HCT116 (cell line): Measurements from ENCODE around the gene RWDD3. TPM values are rescaled to one million over a fixed set of nuclear protein-coding genes. Genes with fewer than 3 reads are reported as not detected.

Experiments
- ATAC-seq: fragments of 200-7000 bp; cut with Tn5 transposase; 2 replicates; pipeline ENCODE4 v1.9.1; 2020; ENCODE audit warnings: mild to moderate bottlenecking, moderate library complexity
- BruUV-seq: library from RNA; stranded (reverse); fragments of 400-500 nt; replicated peaks from 2 replicates; lab custom pipeline; 2021; lab: Mats Ljungman, UMichigan
- CTCF ChIA-PET: fragments of 300-600 bp; sonication (Branson Sonifier 250); formaldehyde crosslinking; loops from one replicate; lab custom pipeline; 2021; ENCODE audit warnings: antibody characterized with exemption; lab: Charles Lee
- POLR2A ChIA-PET: fragments of 300-600, 350-600 bp; sonication (Branson Sonifier 250); formaldehyde crosslinking; loops from one replicate; lab custom pipeline; 2021; ENCODE audit warnings: antibody characterized with exemption; lab: Charles Lee
- RAD21 ChIA-PET, 2 experiments: fragments of 300-600 bp; sonication (Branson Sonifier 250); formaldehyde crosslinking; loops; one replicate each; lab custom pipeline; 2023; ENCODE audit warnings: low total read pairs in 2 of 2; ENCODE audit not compliant: uncharacterized antibody in 2 of 2, unreplicated experiment in 2 of 2, low non-redundant PET in 1 of 2; lab: Charles Lee
- DNase-seq: peaks from one replicate; pipeline ENCODE4 v3.0.0-alpha.2; 2010; ENCODE audit warnings: low read depth, low spot score
- H2AFZ ChIP-seq: fragments of 200-600 bp; shearing (Covaris generic), sonication (generic); 2 replicates; pipeline ENCODE4 v1.6.1; 2017; ENCODE audit warnings: low read depth, mixed run types, mixed read lengths, antibody characterized with exemption, low read length; ENCODE audit not compliant: poor library complexity, severe bottlenecking
- H3K27ac ChIP-seq: 2 replicates; pipeline ENCODE4 v1.5.1; 2012; ENCODE audit warnings: low read depth, low read length
- H3K27me3 ChIP-seq: fragments of 200-600 bp; sonication (generic); 2 replicates; pipeline ENCODE4 v1.6.1; 2016; ENCODE audit warnings: mixed run types, low read length, mixed read lengths; ENCODE audit not compliant: insufficient read depth
- H3K36me3 ChIP-seq, 2 experiments: fragments of 200-500 bp in 1 of 2; fragments of 200-600 bp in 1 of 2; sonication (Bioruptor generic) in 1 of 2; sonication (generic) in 1 of 2; 2 replicates each; pipeline versions ENCODE4 v1.5.1 to v1.6.1; 2014 to 2016; ENCODE audit warnings: low read length in 2 of 2, inconsistent platforms in 1 of 2, mixed read lengths in 1 of 2, mixed run types in 1 of 2; ENCODE audit not compliant: insufficient read depth in 2 of 2, control insufficient read depth in 1 of 2
- H3K4me1 ChIP-seq, 2 experiments: fragments of 200-600 bp in 1 of 2; sonication (generic) in 1 of 2; 2 replicates each; pipeline versions ENCODE4 v1.5.1 to v1.6.1; 2012 to 2017; ENCODE audit warnings: low read length in 2 of 2, inconsistent platforms in 1 of 2, mild to moderate bottlenecking in 1 of 2, mixed read lengths in 1 of 2, mixed run types in 1 of 2, moderate library complexity in 1 of 2; ENCODE audit not compliant: insufficient read depth in 2 of 2, control insufficient read depth in 1 of 2
- H3K4me2 ChIP-seq: fragments of 200-600 bp; sonication (generic); 2 replicates; pipeline ENCODE4 v1.6.1; 2017; ENCODE audit warnings: mixed run types, low read length, mixed read lengths
- H3K4me3 ChIP-seq, 2 experiments: fragments of 200-600 bp in 1 of 2; sonication (generic) in 1 of 2; replicated peaks in 1 of 2; 2 replicates each; pipeline ENCODE4 v1.5.1; 2011 to 2016; ENCODE audit warnings: low read length in 2 of 2, control low read depth in 1 of 2, low read depth in 1 of 2, mild to moderate bottlenecking in 1 of 2, mixed read lengths in 1 of 2, mixed run types in 1 of 2
- H3K79me2 ChIP-seq: fragments of 200-600 bp; sonication (generic); 2 replicates; pipeline ENCODE4 v1.6.1; 2017; ENCODE audit warnings: mild to moderate bottlenecking, mixed run types, low read length, moderate library complexity, mixed read lengths; ENCODE audit not compliant: insufficient read depth
- H3K9ac ChIP-seq: fragments of 200-600 bp; sonication (generic); 2 replicates; pipeline ENCODE4 v1.6.1; 2016; ENCODE audit warnings: low read length, mixed read lengths
- H3K9me2 ChIP-seq: fragments of 200-600 bp; sonication (generic), shearing (Covaris generic); 2 replicates; pipeline ENCODE4 v1.6.1; 2017; ENCODE audit warnings: mixed run types, mild to moderate bottlenecking, moderate library complexity; ENCODE audit not compliant: insufficient read depth
- H3K9me3 ChIP-seq, 2 experiments: fragments of 200-500 bp in 1 of 2; fragments of 200-600 bp in 1 of 2; sonication (Bioruptor generic) in 1 of 2; sonication (generic) in 1 of 2; 2 replicates each; pipeline ENCODE4 v1.6.1; 2014 to 2017; ENCODE audit warnings: low read length in 2 of 2, mixed read lengths in 2 of 2, inconsistent platforms in 1 of 2, low read depth in 1 of 2, mild to moderate bottlenecking in 1 of 2, mixed run types in 1 of 2, moderate library complexity in 1 of 2; ENCODE audit not compliant: control insufficient read depth in 1 of 2, insufficient read depth in 1 of 2
- H4K20me1 ChIP-seq: fragments of 200-600 bp; sonication (generic), shearing (Covaris generic); 2 replicates; pipeline ENCODE4 v1.6.1; 2017; ENCODE audit warnings: mixed run types, mild to moderate bottlenecking, moderate library complexity; ENCODE audit not compliant: insufficient read depth
- CBX3 ChIP-seq: IDR thresholded peaks from 2 replicates; pipeline ENCODE4 v1.6.1; 2012; ENCODE audit warnings: low read depth
- EGR1 ChIP-seq: IDR thresholded peaks from 2 replicates; pipeline ENCODE4 v1.6.1; 2012; ENCODE audit warnings: low read depth
- EZH2 ChIP-seq: fragments of 200-600 bp; sonication (generic); IDR thresholded peaks from 2 replicates; pipeline ENCODE4 v1.6.1; 2017; ENCODE audit warnings: antibody characterized with exemption, mixed run types
- POLR2A ChIP-seq: IDR thresholded peaks from 2 replicates; pipeline ENCODE4 v1.7.0; 2011; ENCODE audit warnings: borderline replicate concordance; ENCODE audit not compliant: insufficient read depth, insufficient read length; ENCODE audit errors: extremely low read depth
- SP1 ChIP-seq: IDR thresholded peaks from 2 replicates; pipeline ENCODE4 v1.6.1; 2012; ENCODE audit warnings: low read depth
- YY1 ChIP-seq: IDR thresholded peaks from 2 replicates; pipeline ENCODE4 v1.6.1; 2011; ENCODE audit warnings: low read length, low read depth, moderate library complexity, mild to moderate bottlenecking; ENCODE audit not compliant: insufficient replicate concordance; ENCODE audit errors: extremely low read depth
- intact Hi-C: fragments of 100-400 bp; cut with micrococcal nuclease; formaldehyde crosslinking; loops from 2 replicates; pipeline ENCODE4 v1.10.0; 2022
- total RNA-seq: library from RNA; stranded (reverse); gene quantifications from one replicate; pipeline ENCODE4 v1.2.1, GENCODE V29; 2021; ENCODE audit not compliant: unreplicated experiment
- TF ChIP-seq, protein P1 (sequence below): IDR thresholded peaks from 2 replicates; pipeline ENCODE4 v1.6.1; 2012; ENCODE audit warnings: low read depth

The RWDD3 gene
- total RNA-seq, 1 experiment from 2014 or later = 12.4 TPM

DNA sequence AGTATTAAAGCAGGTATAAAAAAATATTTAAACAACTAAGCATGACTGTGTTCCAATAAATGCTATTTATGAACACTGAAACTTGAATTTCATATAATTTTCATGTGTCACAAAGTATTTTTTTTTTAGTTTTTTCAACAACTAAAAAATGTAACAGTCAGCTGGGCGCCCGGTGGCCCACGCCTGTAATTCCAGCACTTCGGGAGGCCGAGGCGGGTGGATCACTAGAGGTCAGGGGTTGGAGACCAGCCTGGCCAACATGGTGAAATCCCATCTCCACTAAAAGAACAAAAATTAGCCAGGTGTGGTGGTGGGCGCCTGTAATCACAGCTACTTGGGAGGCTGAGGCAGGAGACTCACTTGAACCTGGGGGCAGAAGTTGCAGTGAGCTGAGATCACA lies 42.4 kb downstream of the RWDD3 start:
- no peaks in the 10 kb centered on the region for H4K20me1 ChIP-seq
- POLR2A ChIA-PET = no interaction called here
- no peak for DNase-seq
- H3K9me3 ChIP-seq = no peaks in the 10 kb centered on the region; a peak in 1 of 4 replicates
- H3K4me2 ChIP-seq = no peak overlapping the region
- H3K27ac ChIP-seq = no peak overlapping the region
- CTCF ChIA-PET = no interaction called here
- no peak overlapping the region for H2AFZ ChIP-seq
- no peak for ATAC-seq
- RAD21 ChIA-PET = no interaction called here
- no peaks in the 10 kb centered on the region for H3K79me2 ChIP-seq
- no peaks in the 10 kb centered on the region for H3K9me2 ChIP-seq
- no peaks in the 10 kb centered on the region for H3K36me3 ChIP-seq
- TF ChIP-seq, protein P1, sequence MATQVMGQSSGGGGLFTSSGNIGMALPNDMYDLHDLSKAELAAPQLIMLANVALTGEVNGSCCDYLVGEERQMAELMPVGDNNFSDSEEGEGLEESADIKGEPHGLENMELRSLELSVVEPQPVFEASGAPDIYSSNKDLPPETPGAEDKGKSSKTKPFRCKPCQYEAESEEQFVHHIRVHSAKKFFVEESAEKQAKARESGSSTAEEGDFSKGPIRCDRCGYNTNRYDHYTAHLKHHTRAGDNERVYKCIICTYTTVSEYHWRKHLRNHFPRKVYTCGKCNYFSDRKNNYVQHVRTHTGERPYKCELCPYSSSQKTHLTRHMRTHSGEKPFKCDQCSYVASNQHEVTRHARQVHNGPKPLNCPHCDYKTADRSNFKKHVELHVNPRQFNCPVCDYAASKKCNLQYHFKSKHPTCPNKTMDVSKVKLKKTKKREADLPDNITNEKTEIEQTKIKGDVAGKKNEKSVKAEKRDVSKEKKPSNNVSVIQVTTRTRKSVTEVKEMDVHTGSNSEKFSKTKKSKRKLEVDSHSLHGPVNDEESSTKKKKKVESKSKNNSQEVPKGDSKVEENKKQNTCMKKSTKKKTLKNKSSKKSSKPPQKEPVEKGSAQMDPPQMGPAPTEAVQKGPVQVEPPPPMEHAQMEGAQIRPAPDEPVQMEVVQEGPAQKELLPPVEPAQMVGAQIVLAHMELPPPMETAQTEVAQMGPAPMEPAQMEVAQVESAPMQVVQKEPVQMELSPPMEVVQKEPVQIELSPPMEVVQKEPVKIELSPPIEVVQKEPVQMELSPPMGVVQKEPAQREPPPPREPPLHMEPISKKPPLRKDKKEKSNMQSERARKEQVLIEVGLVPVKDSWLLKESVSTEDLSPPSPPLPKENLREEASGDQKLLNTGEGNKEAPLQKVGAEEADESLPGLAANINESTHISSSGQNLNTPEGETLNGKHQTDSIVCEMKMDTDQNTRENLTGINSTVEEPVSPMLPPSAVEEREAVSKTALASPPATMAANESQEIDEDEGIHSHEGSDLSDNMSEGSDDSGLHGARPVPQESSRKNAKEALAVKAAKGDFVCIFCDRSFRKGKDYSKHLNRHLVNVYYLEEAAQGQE = no peak
- TF ChIP-seq SP1 = no peak
- TF ChIP-seq YY1 = no peak
- TF ChIP-seq POLR2A = no peak
- TF ChIP-seq EZH2 = no peak
- TF ChIP-seq EGR1 = no peak
- TF ChIP-seq CBX3 = no peak
- H3K4me1 ChIP-seq = no peaks in the 10 kb centered on the region
- intact Hi-C loops = no loop called here
- no peak overlapping the region for H3K9ac ChIP-seq
- no peak overlapping the region for H3K4me3 ChIP-seq
- BruUV-seq = no TSS peak
- no peaks in the 10 kb centered on the region for H3K27me3 ChIP-seq
